ENCODE measurements around the gene KLF8.

- TF ChIP-seq POLR2A (IDR thresholded peaks at IDR 0.05) = no peak
- no peak for TF ChIP-seq EP300 (IDR thresholded peaks at IDR 0.05)
- TF ChIP-seq, protein P1, sequence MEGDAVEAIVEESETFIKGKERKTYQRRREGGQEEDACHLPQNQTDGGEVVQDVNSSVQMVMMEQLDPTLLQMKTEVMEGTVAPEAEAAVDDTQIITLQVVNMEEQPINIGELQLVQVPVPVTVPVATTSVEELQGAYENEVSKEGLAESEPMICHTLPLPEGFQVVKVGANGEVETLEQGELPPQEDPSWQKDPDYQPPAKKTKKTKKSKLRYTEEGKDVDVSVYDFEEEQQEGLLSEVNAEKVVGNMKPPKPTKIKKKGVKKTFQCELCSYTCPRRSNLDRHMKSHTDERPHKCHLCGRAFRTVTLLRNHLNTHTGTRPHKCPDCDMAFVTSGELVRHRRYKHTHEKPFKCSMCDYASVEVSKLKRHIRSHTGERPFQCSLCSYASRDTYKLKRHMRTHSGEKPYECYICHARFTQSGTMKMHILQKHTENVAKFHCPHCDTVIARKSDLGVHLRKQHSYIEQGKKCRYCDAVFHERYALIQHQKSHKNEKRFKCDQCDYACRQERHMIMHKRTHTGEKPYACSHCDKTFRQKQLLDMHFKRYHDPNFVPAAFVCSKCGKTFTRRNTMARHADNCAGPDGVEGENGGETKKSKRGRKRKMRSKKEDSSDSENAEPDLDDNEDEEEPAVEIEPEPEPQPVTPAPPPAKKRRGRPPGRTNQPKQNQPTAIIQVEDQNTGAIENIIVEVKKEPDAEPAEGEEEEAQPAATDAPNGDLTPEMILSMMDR (IDR thresholded peaks at IDR 0.05) = no peak
- no peak for TF ChIP-seq POLR2AphosphoS5 (IDR thresholded peaks at IDR 0.05)
These were observed 81.2 kb downstream of the KLF8 start for GRCh38 chrX:56313308-56313707.

Measured in sigmoid colon (tissue), 4 donors.